Breast epithelium (tissue), 4 donors: ENCODE results near the gene LYPD6B. TPM values are rescaled to one million over a fixed set of nuclear protein-coding genes. Genes with fewer than 3 reads are reported as not detected.

Source experiments
- DNase-seq, 2 donors: peaks; one replicate each; pipeline ENCODE4 v3.0.0-alpha.2; 2019; ENCODE audit warnings: low spot score in 2 of 2
- H3K27ac ChIP-seq, 2 donors: fragments of 200-600 bp; sonication (generic) in 1 of 2; one replicate each; pipeline ENCODE4 v1.5.1; 2016 to 2019; ENCODE audit warnings: mild to moderate bottlenecking in 1 of 2
- H3K27me3 ChIP-seq, 2 donors: fragments of 200-600 bp; sonication (generic) in 1 of 2; one replicate each; pipeline versions ENCODE4 v1.5.1 to v1.6.0; 2017 to 2019; ENCODE audit warnings: control low read depth in 1 of 2, mild to moderate bottlenecking in 1 of 2
- H3K36me3 ChIP-seq: fragments of 200-600 bp; one replicate; pipeline ENCODE4 v1.5.1; 2019
- H3K4me1 ChIP-seq, 2 donors: fragments of 200-600 bp; sonication (generic); one replicate each; pipeline ENCODE4 v1.5.1; 2016 to 2019; ENCODE audit warnings: control low read depth in 1 of 2
- H3K4me3 ChIP-seq, 3 donors: fragments of 200-600 bp; sonication (generic); 1 replicate in 2 of 3; 2 replicates in 1 of 3; pipeline ENCODE4 v1.5.1; 2016 to 2019; ENCODE audit warnings: mild to moderate bottlenecking in 3 of 3, moderate library complexity in 2 of 3
- H3K9me3 ChIP-seq, 2 donors: fragments of 200-600 bp; sonication (generic) in 1 of 2; one replicate each; pipeline ENCODE4 v1.5.1; 2016 to 2019; ENCODE audit warnings: control low read depth in 1 of 2
- POLR2A ChIP-seq: fragments of 450-650 bp; IDR thresholded peaks from one replicate; pipeline ENCODE4 v1.6.1; 2016; ENCODE audit warnings: antibody characterized with exemption, mild to moderate bottlenecking, moderate library complexity
- POLR2AphosphoS5 ChIP-seq, 3 donors: sonication (generic); formaldehyde crosslinking; IDR thresholded peaks; one replicate each; pipeline ENCODE4 v1.6.1; 2017; ENCODE audit warnings: antibody characterized with exemption in 3 of 3
- intact Hi-C: fragments of 100-400 bp; cut with DNase I; formaldehyde crosslinking; loops from one replicate; pipeline ENCODE4 v1.15.1; 2023; ENCODE audit warnings: low total_unique reads
- total RNA-seq, 3 donors: library from RNA; depleted of rRNA; stranded (reverse); fragments of >200 nt; gene quantifications; one replicate each; pipeline ENCODE4 v1.1.0, GENCODE V29; 2016
- TF ChIP-seq, protein P1 (sequence below), 3 donors: fragments of 450-650 bp; IDR thresholded peaks; one replicate each; pipeline ENCODE4 v1.5.1; 2016 to 2017; ENCODE audit warnings: antibody characterized with exemption in 3 of 3, mild to moderate bottlenecking in 3 of 3, moderate library complexity in 3 of 3

LYPD6B gene, protein sequence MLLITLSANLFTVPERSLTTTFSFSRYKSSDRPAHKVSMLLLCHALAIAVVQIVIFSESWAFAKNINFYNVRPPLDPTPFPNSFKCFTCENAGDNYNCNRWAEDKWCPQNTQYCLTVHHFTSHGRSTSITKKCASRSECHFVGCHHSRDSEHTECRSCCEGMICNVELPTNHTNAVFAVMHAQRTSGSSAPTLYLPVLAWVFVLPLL
- total RNA-seq: 10 to 100 TPM in 2 of 3 donors, under 1 TPM in 1; 0.32 to 41.4 (median 21.0) TPM

DNA sequence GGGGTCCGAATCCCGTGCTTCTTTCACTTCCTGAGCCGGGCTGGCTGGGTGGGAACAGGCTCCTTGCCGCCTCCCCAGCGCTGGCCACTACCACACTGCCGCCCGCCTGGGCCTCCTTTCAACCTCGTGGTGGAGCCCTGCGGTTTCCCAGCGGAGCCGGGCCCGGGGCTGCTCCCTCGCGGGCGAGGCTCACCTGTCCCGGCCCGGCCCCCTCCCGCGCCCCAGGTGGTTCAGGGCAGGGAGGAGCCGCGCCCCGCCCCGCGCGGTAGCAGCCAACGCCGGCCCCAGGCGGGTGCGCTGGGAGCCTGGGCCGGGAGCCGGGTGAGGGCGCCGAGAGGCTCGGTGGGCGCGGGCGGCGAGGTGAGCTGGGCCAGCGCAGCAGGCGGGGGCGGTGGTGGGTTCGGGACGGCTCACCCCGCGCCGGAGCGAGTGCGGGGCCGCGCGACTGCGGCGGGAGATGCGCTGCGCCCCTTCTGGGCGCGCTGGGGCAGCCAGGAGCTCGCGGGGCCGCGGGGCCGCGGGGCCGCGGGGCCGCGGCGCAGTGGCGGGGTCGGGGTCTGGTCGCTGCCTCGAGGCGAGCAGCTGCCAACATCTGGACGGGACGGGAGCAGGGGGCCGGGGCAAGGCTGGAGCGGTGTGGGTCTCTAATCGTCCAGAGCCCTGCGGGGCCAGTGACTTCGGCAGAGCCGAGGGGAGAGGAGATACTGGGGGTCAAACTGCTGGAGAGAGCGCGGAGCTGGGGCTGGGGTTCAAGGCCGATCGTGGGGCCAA is at the start of gene LYPD6B:
Gene LYPD6B, plus strand, starts transcription at position 258 of the 771 bp plus-strand sequence. CDS start 92,250 bp downstream, outside the sequence.
- H3K4me1 ChIP-seq: no peaks in the 10 kb centered on the region
- DNase-seq: peak; percentile 34 to 64
- H3K36me3 ChIP-seq: no peaks in the 10 kb centered on the region
- peak within 1 kb of the TSS; percentile 54 to 61 for H3K27ac ChIP-seq
- no peaks in the 10 kb centered on the region for H3K27me3 ChIP-seq
- peak within 1 kb of the TSS; percentile 6 to 80 (median 57) for H3K4me3 ChIP-seq
- TF ChIP-seq POLR2AphosphoS5 (IDR thresholded peaks at IDR 0.05): no peak
- TF ChIP-seq POLR2A: no peak
- TF ChIP-seq, protein P1, sequence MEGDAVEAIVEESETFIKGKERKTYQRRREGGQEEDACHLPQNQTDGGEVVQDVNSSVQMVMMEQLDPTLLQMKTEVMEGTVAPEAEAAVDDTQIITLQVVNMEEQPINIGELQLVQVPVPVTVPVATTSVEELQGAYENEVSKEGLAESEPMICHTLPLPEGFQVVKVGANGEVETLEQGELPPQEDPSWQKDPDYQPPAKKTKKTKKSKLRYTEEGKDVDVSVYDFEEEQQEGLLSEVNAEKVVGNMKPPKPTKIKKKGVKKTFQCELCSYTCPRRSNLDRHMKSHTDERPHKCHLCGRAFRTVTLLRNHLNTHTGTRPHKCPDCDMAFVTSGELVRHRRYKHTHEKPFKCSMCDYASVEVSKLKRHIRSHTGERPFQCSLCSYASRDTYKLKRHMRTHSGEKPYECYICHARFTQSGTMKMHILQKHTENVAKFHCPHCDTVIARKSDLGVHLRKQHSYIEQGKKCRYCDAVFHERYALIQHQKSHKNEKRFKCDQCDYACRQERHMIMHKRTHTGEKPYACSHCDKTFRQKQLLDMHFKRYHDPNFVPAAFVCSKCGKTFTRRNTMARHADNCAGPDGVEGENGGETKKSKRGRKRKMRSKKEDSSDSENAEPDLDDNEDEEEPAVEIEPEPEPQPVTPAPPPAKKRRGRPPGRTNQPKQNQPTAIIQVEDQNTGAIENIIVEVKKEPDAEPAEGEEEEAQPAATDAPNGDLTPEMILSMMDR (IDR thresholded peaks at IDR 0.05): no peak
- intact Hi-C loops: no loop called here
- no peaks in the 10 kb centered on the region for H3K9me3 ChIP-seq

DNA sequence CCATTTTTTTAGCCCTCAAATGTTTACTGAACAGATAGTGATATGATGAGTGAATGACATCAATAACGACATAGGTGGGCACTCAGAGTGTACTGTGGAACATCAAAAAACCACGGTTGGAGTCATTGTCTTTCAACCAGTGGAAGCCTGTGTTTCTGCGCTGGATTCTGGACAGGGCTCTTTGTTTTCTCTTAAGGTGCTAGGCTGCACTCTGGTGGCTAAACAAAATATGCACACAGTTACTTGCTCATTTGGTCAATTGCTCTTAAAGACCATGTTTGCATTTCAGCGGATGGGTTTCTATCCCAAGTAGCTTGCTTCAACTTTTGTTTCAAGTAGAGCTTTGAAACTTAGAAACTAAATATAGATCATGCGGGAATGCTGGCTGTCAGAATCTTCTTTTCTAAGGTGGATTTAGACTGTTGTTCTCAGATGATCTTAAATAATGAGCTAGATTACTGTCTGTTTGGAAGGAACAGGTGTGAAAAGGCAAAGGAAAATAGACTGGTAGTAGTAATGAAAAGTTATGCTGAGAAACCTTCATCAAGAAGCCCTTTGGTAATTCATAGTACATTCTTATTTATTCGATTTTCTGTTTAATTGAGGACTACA is 48.5 kb upstream of the LYPD6B start:
- no peaks in the 10 kb centered on the region for H3K27me3 ChIP-seq
- TF ChIP-seq, protein P1 (IDR thresholded peaks at IDR 0.05): peak; percentile 32 to 83 (median 79)
- TF ChIP-seq POLR2AphosphoS5 (IDR thresholded peaks at IDR 0.05) (no peak), POLR2A (no peak)
- intact Hi-C loops: no loop called here

DNA sequence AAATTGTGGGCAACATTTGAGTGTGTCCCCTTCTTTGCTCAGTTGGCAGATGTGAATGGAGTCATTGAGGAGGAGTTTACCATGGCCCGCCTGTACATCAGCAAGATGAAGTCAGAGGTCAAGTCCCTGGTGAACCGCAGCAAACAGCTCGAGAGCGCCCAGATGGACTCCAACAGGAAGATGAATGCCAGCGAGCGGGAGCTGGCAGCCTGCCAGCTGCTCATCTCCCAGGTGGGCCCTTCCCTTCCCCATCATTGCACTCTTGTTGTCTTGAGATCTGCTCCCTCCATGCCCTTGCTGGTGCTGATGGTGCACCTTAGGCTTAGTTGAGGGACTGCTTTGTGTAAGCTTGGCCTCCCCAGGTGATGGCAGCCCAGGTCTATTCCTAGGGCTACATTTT is 47.5 kb upstream of the LYPD6B start:
- intact Hi-C loops: no loop called here
- TF ChIP-seq POLR2A (no peak), POLR2AphosphoS5 (IDR thresholded peaks at IDR 0.05) (no peak)
- TF ChIP-seq, protein P1 (IDR thresholded peaks at IDR 0.05): no peak
- Histone ChIP-seq H3K27ac (no peak overlapping the region), H3K4me1 (no peaks in the 10 kb centered on the region), H3K9me3 (no peaks in the 10 kb centered on the region), H3K27me3 (no peaks in the 10 kb centered on the region), H3K36me3 (no peaks in the 10 kb centered on the region), H3K4me3 (no peak overlapping the region)
- no peak for DNase-seq

More for the DNA sequence above, 48.5 kb upstream of the LYPD6B start:
- no peaks in the 10 kb centered on the region for H3K36me3 ChIP-seq
- H3K27ac ChIP-seq: no peak overlapping the region
- peak in 1 of 2 donors; percentile 56 for DNase-seq
- no peaks in the 10 kb centered on the region for H3K9me3 ChIP-seq
- no peak overlapping the region for H3K4me3 ChIP-seq
- H3K4me1 ChIP-seq: no peaks in the 10 kb centered on the region

DNA sequence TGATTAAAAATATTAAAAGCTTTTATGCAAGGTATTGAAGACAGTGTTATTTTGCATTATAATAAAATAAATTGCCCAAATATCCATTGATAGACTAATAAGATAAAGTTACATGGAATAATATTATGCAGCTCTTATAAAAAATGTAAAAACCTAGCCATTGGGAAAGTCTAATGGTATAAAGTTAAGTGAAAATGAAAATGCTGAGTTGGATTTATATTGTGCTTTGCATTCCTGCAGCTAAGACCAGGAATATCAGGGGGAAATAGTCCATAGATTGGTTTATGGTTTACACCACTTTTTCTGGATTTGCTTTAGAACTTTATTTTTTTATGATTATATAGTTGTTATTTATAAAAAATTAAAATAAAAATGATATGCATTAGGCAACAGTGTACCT is 46.1 kb upstream of the LYPD6B start:
- intact Hi-C loops: no loop called here
- Histone ChIP-seq H3K27me3 (no peaks in the 10 kb centered on the region), H3K4me1 (no peaks in the 10 kb centered on the region), H3K36me3 (no peaks in the 10 kb centered on the region), H3K4me3 (no peak overlapping the region), H3K27ac (no peak overlapping the region), H3K9me3 (no peaks in the 10 kb centered on the region)
- DNase-seq: no peak
- TF ChIP-seq POLR2A: no peak
- no peak for TF ChIP-seq POLR2AphosphoS5 (IDR thresholded peaks at IDR 0.05)
- TF ChIP-seq, protein P1 (IDR thresholded peaks at IDR 0.05): no peak

DNA sequence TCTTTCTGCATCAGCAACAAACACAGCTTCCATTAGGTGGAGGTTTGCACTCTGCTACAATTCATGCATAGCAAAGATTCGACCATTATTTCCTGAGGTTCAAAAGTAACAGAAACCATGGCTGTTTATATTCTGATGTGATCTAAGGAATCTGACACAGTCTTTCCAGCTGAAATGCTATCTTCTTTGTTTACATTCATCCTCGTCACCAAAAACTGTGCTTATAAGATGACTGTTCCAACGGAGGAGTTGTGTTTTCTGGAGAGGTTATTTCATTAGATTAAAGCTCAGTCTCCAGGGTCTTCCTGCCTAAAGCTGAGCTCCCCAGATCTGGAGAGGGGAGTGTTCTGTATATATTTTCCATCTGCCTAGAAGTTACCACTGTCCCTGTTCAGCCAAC is 45.1 kb upstream of the LYPD6B start:
- Histone ChIP-seq H3K36me3 (no peaks in the 10 kb centered on the region), H3K27ac (no peak overlapping the region), H3K9me3 (no peaks in the 10 kb centered on the region), H3K4me3 (no peak overlapping the region), H3K4me1 (no peaks in the 10 kb centered on the region), H3K27me3 (no peaks in the 10 kb centered on the region)
- intact Hi-C loops: no loop called here
- TF ChIP-seq POLR2A: no peak
- TF ChIP-seq, protein P1 (IDR thresholded peaks at IDR 0.05): no peak
- no peak for TF ChIP-seq POLR2AphosphoS5 (IDR thresholded peaks at IDR 0.05)
- no peak for DNase-seq
